Stimulated activated CD4-positive, alpha-beta T cell treated with anti-CD3 and anti-CD28 coated beads, Interleukin-12 subunit alpha, Interleukin-12 subunit beta, amount 100 ng/mL, for 24 hours (primary cell): ENCODE results near the gene PDE3B.

ENCODE experiments used
- DNase-seq, 2 experiments: peaks; one replicate each; pipeline ENCODE4 v3.0.0-alpha.2; 2020; ENCODE audit warnings: low read depth in 2 of 2

The PDE3B gene

GRCh38 chr11:14884667-14885273 is 241.2 kb downstream of the PDE3B start:
- DNase-seq: no peak

GRCh38 chr11:14886513-14886912 is 242.9 kb downstream of the PDE3B start:
- no peak for DNase-seq

- peak; percentile 68 to 75 for DNase-seq
These were observed 247.8 kb downstream of the PDE3B start for GRCh38 chr11:14891143-14892035.

- peak; percentile 77 to 82 for DNase-seq
These were observed 248.5 kb downstream of the PDE3B start, which contains the start of gene CYP2R1 for GRCh38 chr11:14892036-14892556. CYP2R1 (minus strand) TSS chr11:14892231; CDS start chr11:14892205, 26 bp downstream.

- no peak for DNase-seq
These were observed 249.0 kb downstream of the PDE3B start for GRCh38 chr11:14892577-14892976.

GRCh38 chr11:14894657-14895598 is 251.3 kb downstream of the PDE3B start:
- peak in 1 of 2 experiments; percentile 7 for DNase-seq

GRCh38 chr11:14898355-14898754 is 254.8 kb downstream of the PDE3B start:
- DNase-seq: no peak

GRCh38 chr11:14898906-14899305 is 255.3 kb downstream of the PDE3B start:
- no peak for DNase-seq

- DNase-seq: no peak
These were observed 259.2 kb downstream of the PDE3B start for GRCh38 chr11:14902650-14903350.

GRCh38 chr11:14904745-14905103 is 261.1 kb downstream of the PDE3B start:
- DNase-seq: peak; percentile 65 to 82

GRCh38 chr11:14905104-14906033 is 261.8 kb downstream of the PDE3B start:
- peak; percentile 37 to 48 for DNase-seq

- DNase-seq: no peak
These were observed 263.0 kb downstream of the PDE3B start for GRCh38 chr11:14906578-14906977.

GRCh38 chr11:14906993-14907392 is 263.4 kb downstream of the PDE3B start:
- DNase-seq: no peak

- DNase-seq: peak; percentile 71 to 87
These were observed 264.0 kb downstream of the PDE3B start for GRCh38 chr11:14907411-14908213.

- DNase-seq: peak in 1 of 2 experiments; percentile 15
These were observed 264.7 kb downstream of the PDE3B start for GRCh38 chr11:14908214-14908880.

- DNase-seq: no peak
These were observed 270.9 kb downstream of the PDE3B start for GRCh38 chr11:14914536-14914935.

- DNase-seq: no peak
These were observed 272.8 kb downstream of the PDE3B start for GRCh38 chr11:14916403-14916802.
